ENCODE data around the gene PNLIPRP2. TPM values are rescaled to one million over a fixed set of nuclear protein-coding genes. Genes with fewer than 3 reads are reported as not detected.

The PNLIPRP2 gene
- polyA plus RNA-seq, 1 experiment: not detected

DNA sequence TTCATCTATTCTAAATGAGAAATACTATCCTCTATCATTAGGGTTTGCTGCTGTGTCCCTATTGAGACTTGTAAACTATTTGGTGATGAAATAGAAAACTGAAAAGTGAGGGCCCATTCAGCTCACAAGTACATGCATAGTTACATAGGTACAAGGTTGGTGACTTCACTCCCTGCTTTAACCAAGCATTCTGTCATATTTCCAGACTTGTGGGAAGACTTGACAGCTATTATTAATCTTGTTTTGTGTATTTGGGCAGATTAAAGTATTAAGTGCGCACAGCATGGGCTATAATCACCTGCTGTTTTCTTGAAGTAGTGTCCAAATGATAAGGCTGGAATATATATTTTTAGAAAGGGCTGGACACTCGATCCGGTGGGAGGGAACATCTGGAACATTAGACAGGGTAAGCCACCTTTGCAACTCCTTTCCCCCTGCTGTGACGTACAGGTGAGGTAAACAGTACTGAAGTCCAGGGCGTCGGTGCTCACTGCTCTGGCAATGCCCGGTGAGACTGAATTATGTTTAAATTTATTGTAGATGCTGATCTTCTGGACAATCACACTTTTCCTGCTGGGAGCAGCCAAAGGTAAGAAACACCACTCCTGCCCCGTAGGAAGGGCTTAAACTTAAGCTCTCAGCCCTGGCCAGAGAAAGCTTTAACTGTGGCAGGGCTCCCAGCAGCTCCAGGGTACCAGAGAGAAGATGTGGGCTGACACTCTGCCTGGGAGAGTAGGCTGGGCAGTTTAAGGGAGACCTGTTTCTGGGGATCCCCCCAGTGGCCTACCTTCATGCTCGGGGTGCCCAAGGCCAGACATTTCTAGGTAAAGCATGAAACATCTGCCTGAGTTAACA is 29.9 kb upstream of the PNLIPRP2 start, which contains the start of gene PNLIPRP1:
PNLIPRP1 (plus strand) TSS at position 370 of the 855 bp plus-strand sequence; CDS start at position 541, 171 bp downstream.
- Histone ChIP-seq H3K27me3 (ENCODE audit: control insufficient read depth, insufficient read depth, low read length) (no peaks in the 10 kb centered on the region), H3K4me3 (ENCODE audit: low read depth, low read length) (no peak within 1 kb of the TSS), H3K27ac (ENCODE audit: low read depth, low read length) (no peak within 1 kb of the TSS), H3K9me3 (ENCODE audit: control insufficient read depth, insufficient read depth, low read length) (no peaks in the 10 kb centered on the region)
- CTCF ChIA-PET: no interaction called here
- DNase-seq (ENCODE audit: low read depth, low spot score): no peak
- POLR2A ChIA-PET: no interaction called here
- TF ChIP-seq, protein P1, sequence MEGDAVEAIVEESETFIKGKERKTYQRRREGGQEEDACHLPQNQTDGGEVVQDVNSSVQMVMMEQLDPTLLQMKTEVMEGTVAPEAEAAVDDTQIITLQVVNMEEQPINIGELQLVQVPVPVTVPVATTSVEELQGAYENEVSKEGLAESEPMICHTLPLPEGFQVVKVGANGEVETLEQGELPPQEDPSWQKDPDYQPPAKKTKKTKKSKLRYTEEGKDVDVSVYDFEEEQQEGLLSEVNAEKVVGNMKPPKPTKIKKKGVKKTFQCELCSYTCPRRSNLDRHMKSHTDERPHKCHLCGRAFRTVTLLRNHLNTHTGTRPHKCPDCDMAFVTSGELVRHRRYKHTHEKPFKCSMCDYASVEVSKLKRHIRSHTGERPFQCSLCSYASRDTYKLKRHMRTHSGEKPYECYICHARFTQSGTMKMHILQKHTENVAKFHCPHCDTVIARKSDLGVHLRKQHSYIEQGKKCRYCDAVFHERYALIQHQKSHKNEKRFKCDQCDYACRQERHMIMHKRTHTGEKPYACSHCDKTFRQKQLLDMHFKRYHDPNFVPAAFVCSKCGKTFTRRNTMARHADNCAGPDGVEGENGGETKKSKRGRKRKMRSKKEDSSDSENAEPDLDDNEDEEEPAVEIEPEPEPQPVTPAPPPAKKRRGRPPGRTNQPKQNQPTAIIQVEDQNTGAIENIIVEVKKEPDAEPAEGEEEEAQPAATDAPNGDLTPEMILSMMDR (IDR thresholded peaks at IDR 0.05; ENCODE audit: low read depth, low read length): no peak

DNA sequence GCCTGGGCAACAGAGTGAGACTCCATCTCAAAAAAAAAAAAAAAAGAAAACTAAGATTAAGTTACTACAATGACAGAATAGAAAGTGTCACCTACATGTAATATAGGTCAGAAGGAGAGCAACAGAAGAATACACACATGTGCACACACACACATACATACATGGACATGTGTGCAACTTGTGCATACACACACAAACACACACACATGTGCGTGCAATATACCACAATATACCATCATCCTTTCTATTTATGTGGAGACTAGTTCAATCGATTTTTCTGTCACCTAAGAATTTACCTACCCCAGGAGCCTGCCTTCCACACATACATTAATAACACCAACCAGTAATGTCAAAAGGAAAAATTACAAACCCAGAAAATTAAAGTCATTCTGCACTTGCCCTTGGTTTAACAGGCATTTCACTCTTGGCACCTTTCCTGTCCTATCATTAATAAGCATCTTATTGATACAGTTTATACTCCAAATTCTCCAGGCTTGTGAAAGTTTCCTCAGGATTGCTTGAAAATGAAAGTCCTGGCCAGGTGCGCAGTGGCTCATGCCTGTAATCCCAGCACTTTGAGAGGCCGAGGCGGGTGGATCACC is 27.5 kb upstream of the PNLIPRP2 start:
- TF ChIP-seq, protein P1 (IDR thresholded peaks at IDR 0.05; ENCODE audit: low read depth, low read length): no peak
- H3K9me3 ChIP-seq (ENCODE audit: control insufficient read depth, insufficient read depth, low read length): no peaks in the 10 kb centered on the region
- no peak overlapping the region for H3K4me3 ChIP-seq (ENCODE audit: low read depth, low read length)
- CTCF ChIA-PET: no interaction called here
- H3K27me3 ChIP-seq (ENCODE audit: control insufficient read depth, insufficient read depth, low read length): no peaks in the 10 kb centered on the region
- DNase-seq (ENCODE audit: low read depth, low spot score): no peak
- POLR2A ChIA-PET: interaction anchor here (0.7 kb wide), 1 partner anchor 185 kb away, joined by 4 read pairs; no protein-coding TSS in a partner anchor
- no peak overlapping the region for H3K27ac ChIP-seq (ENCODE audit: low read depth, low read length)

DNA sequence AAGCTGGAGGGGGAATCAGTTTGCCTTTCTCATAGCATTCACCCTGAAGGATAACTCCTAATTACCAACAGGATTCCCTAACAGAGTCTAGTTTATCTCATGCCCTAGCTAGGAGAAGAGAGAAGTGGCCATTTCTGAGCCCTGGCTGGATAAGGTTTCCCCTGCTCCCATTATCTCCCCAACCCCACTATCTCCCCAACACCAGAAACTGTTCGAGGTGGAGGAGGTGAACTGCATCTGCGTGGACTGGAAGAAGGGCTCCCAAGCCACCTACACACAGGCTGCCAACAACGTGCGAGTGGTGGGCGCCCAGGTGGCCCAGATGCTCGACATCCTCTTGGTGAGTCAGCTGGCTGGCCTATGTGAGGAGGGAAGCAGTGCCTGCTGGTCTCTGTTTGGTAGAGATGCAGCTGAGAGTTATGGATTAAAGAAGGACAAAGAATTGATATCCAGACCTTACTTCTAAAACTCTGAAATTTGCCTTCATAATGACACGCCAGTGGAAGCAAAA is 26.2 kb upstream of the PNLIPRP2 start:
- Histone ChIP-seq H3K27me3 (ENCODE audit: control insufficient read depth, insufficient read depth, low read length) (peaks cover 2% of the 10 kb centered on the region), H3K9me3 (ENCODE audit: control insufficient read depth, insufficient read depth, low read length) (no peaks in the 10 kb centered on the region), H3K27ac (ENCODE audit: low read depth, low read length) (no peak overlapping the region), H3K4me3 (ENCODE audit: low read depth, low read length) (no peak overlapping the region)
- TF ChIP-seq, protein P1 (IDR thresholded peaks at IDR 0.05; ENCODE audit: low read depth, low read length): no peak
- ChIA-PET CTCF (interaction anchor here (0.7 kb wide), 1 partner anchor 142 kb away, joined by 4 read pairs; no protein-coding TSS in a partner anchor), POLR2A (no interaction called here)
- no peak for DNase-seq (ENCODE audit: low read depth, low spot score)

DNA sequence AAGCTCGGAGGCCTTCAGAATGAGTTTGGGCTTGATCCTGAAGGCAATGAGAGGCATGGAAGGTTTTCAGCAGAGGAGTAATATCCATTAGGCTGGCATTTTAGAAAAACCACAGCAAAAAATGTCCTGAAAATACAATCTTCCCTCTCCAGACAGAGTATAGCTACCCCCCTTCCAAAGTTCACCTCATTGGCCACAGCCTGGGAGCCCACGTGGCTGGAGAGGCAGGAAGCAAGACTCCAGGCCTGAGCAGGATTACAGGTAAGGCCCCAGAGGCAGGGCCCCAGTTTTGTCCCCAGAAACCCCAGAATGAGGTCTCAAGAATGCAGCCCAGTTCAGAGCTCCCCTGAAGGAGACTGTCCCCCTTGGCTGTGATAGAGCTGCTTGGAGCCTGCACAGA is 24.7 kb upstream of the PNLIPRP2 start:
- no peak overlapping the region for H3K27ac ChIP-seq (ENCODE audit: low read depth, low read length)
- H3K9me3 ChIP-seq (ENCODE audit: control insufficient read depth, insufficient read depth, low read length): no peaks in the 10 kb centered on the region
- TF ChIP-seq, protein P1 (IDR thresholded peaks at IDR 0.05; ENCODE audit: low read depth, low read length): no peak
- ChIA-PET POLR2A (no interaction called here), CTCF (no interaction called here)
- H3K27me3 ChIP-seq (ENCODE audit: control insufficient read depth, insufficient read depth, low read length): peaks cover 2% of the 10 kb centered on the region
- DNase-seq (ENCODE audit: low read depth, low spot score): no peak
- H3K4me3 ChIP-seq (ENCODE audit: low read depth, low read length): no peak overlapping the region

DNA sequence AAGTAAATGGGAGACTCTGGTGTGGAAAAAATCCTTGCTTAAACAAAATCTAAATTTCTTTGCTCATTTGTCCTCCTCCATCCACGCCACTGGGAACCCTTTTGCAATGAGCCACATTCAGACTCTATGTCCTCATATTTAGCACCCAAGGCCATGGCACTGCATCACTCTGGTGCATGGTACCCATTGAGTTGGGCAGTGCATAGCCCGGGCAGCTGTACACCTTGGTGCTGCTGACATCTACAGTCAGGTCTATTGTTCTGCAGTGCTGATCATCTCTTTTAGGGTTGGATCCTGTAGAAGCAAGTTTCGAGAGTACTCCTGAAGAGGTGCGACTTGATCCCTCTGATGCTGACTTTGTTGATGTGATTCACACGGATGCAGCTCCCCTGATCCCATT is 23.2 kb upstream of the PNLIPRP2 start:
- no peak for DNase-seq (ENCODE audit: low read depth, low spot score)
- no peak overlapping the region for H3K27ac ChIP-seq (ENCODE audit: low read depth, low read length)
- no peaks in the 10 kb centered on the region for H3K9me3 ChIP-seq (ENCODE audit: control insufficient read depth, insufficient read depth, low read length)
- H3K27me3 ChIP-seq (ENCODE audit: control insufficient read depth, insufficient read depth, low read length): peaks cover 2% of the 10 kb centered on the region
- ChIA-PET POLR2A (no interaction called here), CTCF (interaction anchor here (1.4 kb wide), 1 partner anchor 200 kb away, joined by 3 read pairs; no protein-coding TSS in a partner anchor)
- TF ChIP-seq, protein P1 (IDR thresholded peaks at IDR 0.05; ENCODE audit: low read depth, low read length): no peak
- no peak overlapping the region for H3K4me3 ChIP-seq (ENCODE audit: low read depth, low read length)
